WTC11 (cell line): ENCODE data around the gene RLN3. TPM values are rescaled to one million over a fixed set of nuclear protein-coding genes. Genes with fewer than 3 reads are reported as not detected.

Experiments used
- ATAC-seq: fragments of 200-7000 bp; cut with Tn5 transposase; 2 replicates; pipeline ENCODE4 v1.10.0; 2021; ENCODE audit warnings: mild to moderate bottlenecking, moderate library complexity
- CTCF ChIA-PET: fragments of 300-600 bp; sonication (Branson Sonifier 250); formaldehyde crosslinking; loops from one replicate; lab custom pipeline; 2021; ENCODE audit warnings: antibody characterized with exemption; lab: Charles Lee
- POLR2A ChIA-PET: fragments of 350-600 bp; sonication (Branson Sonifier 250); formaldehyde crosslinking; loops from one replicate; lab custom pipeline; 2021; ENCODE audit warnings: antibody characterized with exemption; lab: Charles Lee
- DNase-seq: peaks from one replicate; pipeline ENCODE4 v3.0.0; 2021; ENCODE audit warnings: low spot score
- H3K27ac Mint-ChIP-seq: 2 replicates; pipeline ENCODE4 v1.8.0; 2021; ENCODE audit warnings: mixed read lengths
- H3K27me3 Mint-ChIP-seq: 2 replicates; pipeline ENCODE4 v1.8.0; 2021; ENCODE audit warnings: low read depth, mild to moderate bottlenecking, moderate library complexity, mixed read lengths
- H3K36me3 Mint-ChIP-seq: 2 replicates; pipeline ENCODE4 v1.8.0; 2021; ENCODE audit warnings: mixed read lengths
- H3K4me1 Mint-ChIP-seq: 2 replicates; pipeline ENCODE4 v1.8.0; 2022; ENCODE audit warnings: mixed read lengths
- H3K4me3 Mint-ChIP-seq: 2 replicates; pipeline ENCODE4 v1.8.0; 2021; ENCODE audit warnings: mild to moderate bottlenecking, moderate library complexity, mixed read lengths
- H3K9me3 Mint-ChIP-seq: 2 replicates; pipeline ENCODE4 v1.8.0; 2021; ENCODE audit warnings: mixed read lengths
- CREM ChIP-seq: sonication (generic); formaldehyde crosslinking; IDR thresholded peaks from 2 replicates; pipeline ENCODE4 v1.8.1; 2022; ENCODE audit warnings: mild to moderate bottlenecking, missing genetic modification reagents, moderate library complexity
- GTF2I ChIP-seq: fragments of 250-450 bp; sonication (Bioruptor Pico); conservative IDR thresholded peaks from 2 replicates; pipeline ENCODE4 v1.4.0; 2021; ENCODE audit warnings: mild to moderate bottlenecking
- HMGA2 ChIP-seq: fragments of 250-450 bp; sonication (Bioruptor Pico); IDR thresholded peaks from 2 replicates; pipeline ENCODE4 v1.4.0; 2021; ENCODE audit warnings: mild to moderate bottlenecking, moderate library complexity
- JAZF1 ChIP-seq: fragments of 250-450 bp; sonication (Bioruptor Pico); IDR thresholded peaks from 2 replicates; pipeline ENCODE4 v1.9.0; 2021; ENCODE audit warnings: moderate library complexity, mild to moderate bottlenecking, inconsistent platforms
- MYBL2 ChIP-seq: sonication (generic); formaldehyde crosslinking; IDR thresholded peaks from 2 replicates; pipeline ENCODE4 v1.8.1; 2023; ENCODE audit warnings: mild to moderate bottlenecking, moderate library complexity, missing genetic modification reagents
- NR1H2 ChIP-seq: sonication (generic); formaldehyde crosslinking; IDR thresholded peaks from 2 replicates; pipeline ENCODE4 v1.9.0; 2021; ENCODE audit warnings: mild to moderate bottlenecking, moderate library complexity, missing genetic modification reagents
- NR2C2 ChIP-seq: sonication (generic); formaldehyde crosslinking; IDR thresholded peaks from 2 replicates; pipeline ENCODE4 v1.8.0; 2022; ENCODE audit warnings: mild to moderate bottlenecking, missing genetic modification reagents
- NR3C1 ChIP-seq: sonication (generic); formaldehyde crosslinking; conservative IDR thresholded peaks from 2 replicates; pipeline ENCODE4 v1.8.1; 2023; ENCODE audit warnings: low read depth, mild to moderate bottlenecking, missing genetic modification reagents
- PRRX2 ChIP-seq: fragments of 250-450 bp; sonication (Bioruptor Pico); IDR thresholded peaks from 2 replicates; pipeline ENCODE4 v1.8.0; 2021; ENCODE audit warnings: mild to moderate bottlenecking
- RORB ChIP-seq: fragments of 250-450 bp; sonication (Bioruptor Pico); IDR thresholded peaks from 2 replicates; pipeline ENCODE4 v1.9.0; 2021; ENCODE audit warnings: mild to moderate bottlenecking
- TEAD1 ChIP-seq: sonication (generic); formaldehyde crosslinking; IDR thresholded peaks from 2 replicates; pipeline ENCODE4 v1.8.0; 2022; ENCODE audit warnings: mild to moderate bottlenecking, missing genetic modification reagents
- TEAD4 ChIP-seq: sonication (generic); formaldehyde crosslinking; IDR thresholded peaks from 2 replicates; pipeline ENCODE4 v1.8.0; 2022; ENCODE audit warnings: mild to moderate bottlenecking, missing genetic modification reagents
- ZNF121 ChIP-seq: sonication (generic); formaldehyde crosslinking; IDR thresholded peaks from 2 replicates; pipeline ENCODE4 v1.8.0; 2023; ENCODE audit warnings: missing genetic modification reagents
- ZNF317 ChIP-seq: sonication (generic); formaldehyde crosslinking; IDR thresholded peaks from 2 replicates; pipeline ENCODE4 v1.8.1; 2023; ENCODE audit warnings: low read depth, mild to moderate bottlenecking, moderate library complexity, missing genetic modification reagents, borderline replicate concordance
- ZNF396 ChIP-seq: fragments of 250-450 bp; sonication (Bioruptor Pico); IDR thresholded peaks from 2 replicates; pipeline ENCODE4 v1.8.0; 2021; ENCODE audit warnings: mild to moderate bottlenecking, moderate library complexity, borderline replicate concordance
- ZNF416 ChIP-seq: fragments of 250-450 bp; sonication (Bioruptor Pico); IDR thresholded peaks from 2 replicates; pipeline ENCODE4 v1.9.0; 2021; ENCODE audit warnings: mild to moderate bottlenecking, inconsistent platforms
- ZNF423 ChIP-seq: fragments of 250-450 bp; sonication (Bioruptor Pico); IDR thresholded peaks from 2 replicates; pipeline ENCODE4 v2.1.2; 2022; ENCODE audit warnings: mild to moderate bottlenecking, moderate library complexity
- ZNF532 ChIP-seq: fragments of 250-450 bp; sonication (Bioruptor Pico); IDR thresholded peaks from 2 replicates; pipeline ENCODE4 v1.9.0; 2021; ENCODE audit warnings: mild to moderate bottlenecking, borderline replicate concordance
- ZNF671 ChIP-seq: fragments of 250-450 bp; sonication (Bioruptor Pico); IDR thresholded peaks from 2 replicates; pipeline ENCODE4 v1.8.0; 2021; ENCODE audit warnings: mild to moderate bottlenecking
- total RNA-seq: library from RNA; stranded (reverse); gene quantifications from 3 replicates; pipeline ENCODE4 v1.2.3, GENCODE V29; 2021
- TF ChIP-seq, protein P1 (sequence below): fragments of 250-450 bp; sonication (Bioruptor Pico); IDR thresholded peaks from 2 replicates; pipeline ENCODE4 v1.9.0; 2021; ENCODE audit warnings: moderate library complexity, mild to moderate bottlenecking, inconsistent platforms, borderline replicate concordance
- TF ChIP-seq, protein P2 (sequence below): sonication (generic); formaldehyde crosslinking; IDR thresholded peaks from 2 replicates; pipeline ENCODE4 v1.8.0; 2023; ENCODE audit warnings: missing genetic modification reagents
- TF ChIP-seq, protein P3 (sequence below): fragments of 250-450 bp; sonication (Bioruptor Pico); IDR thresholded peaks from 2 replicates; pipeline ENCODE4 v1.8.0; 2021; ENCODE audit warnings: mild to moderate bottlenecking
- TF ChIP-seq, protein P4 (sequence below): sonication (generic); formaldehyde crosslinking; conservative IDR thresholded peaks from 2 replicates; pipeline ENCODE4 v1.8.1; 2023; ENCODE audit warnings: mild to moderate bottlenecking, low read depth, missing genetic modification reagents, moderate library complexity

Gene RLN3
- total RNA-seq, 1 experiment from 2014 or later: not detected

GRCh38 chr19:14035706-14036105 is 7.8 kb downstream of the RLN3 start:
- Mint-ChIP-seq H3K4me1 (peaks cover 5% of the 10 kb centered on the region), H3K9me3 (no peaks in the 10 kb centered on the region), H3K27ac (no peak overlapping the region), H3K27me3 (peaks cover 7% of the 10 kb centered on the region), H3K4me3 (no peak overlapping the region), H3K36me3 (no peaks in the 10 kb centered on the region)
- ChIA-PET POLR2A (interaction anchor here (0.6 to 0.7 kb wide), 2 partner anchors 29 to 57 kb away, joined by 3 read pairs; no protein-coding TSS in a partner anchor), CTCF (interaction anchor here (0.6 to 1.7 kb wide), 6 partner anchors 13 to 354 kb away, joined by 3 to 6 read pairs (median 4); partner anchors contain the start of gene MISP3)
- no peak for TF ChIP-seq ZNF121 (CRISPR knock-in tag)
- no peak for TF ChIP-seq PRRX2 (CRISPR knock-in tag)
- TF ChIP-seq ZNF416: no peak
- TF ChIP-seq JAZF1 (CRISPR knock-in tag): no peak
- no peak for TF ChIP-seq ZNF423 (CRISPR knock-in tag)
- TF ChIP-seq, protein P1, sequence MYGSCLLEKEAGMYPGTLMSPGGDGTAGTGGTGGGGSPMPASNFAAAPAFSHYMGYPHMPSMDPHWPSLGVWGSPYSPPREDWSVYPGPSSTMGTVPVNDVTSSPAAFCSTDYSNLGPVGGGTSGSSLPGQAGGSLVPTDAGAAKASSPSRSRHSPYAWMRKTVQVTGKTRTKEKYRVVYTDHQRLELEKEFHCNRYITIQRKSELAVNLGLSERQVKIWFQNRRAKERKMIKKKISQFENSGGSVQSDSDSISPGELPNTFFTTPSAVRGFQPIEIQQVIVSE: no peak
- no peak for TF ChIP-seq ZNF532 (CRISPR knock-in tag)
- no peak for TF ChIP-seq TEAD4 (CRISPR knock-in tag)
- TF ChIP-seq, protein P2, sequence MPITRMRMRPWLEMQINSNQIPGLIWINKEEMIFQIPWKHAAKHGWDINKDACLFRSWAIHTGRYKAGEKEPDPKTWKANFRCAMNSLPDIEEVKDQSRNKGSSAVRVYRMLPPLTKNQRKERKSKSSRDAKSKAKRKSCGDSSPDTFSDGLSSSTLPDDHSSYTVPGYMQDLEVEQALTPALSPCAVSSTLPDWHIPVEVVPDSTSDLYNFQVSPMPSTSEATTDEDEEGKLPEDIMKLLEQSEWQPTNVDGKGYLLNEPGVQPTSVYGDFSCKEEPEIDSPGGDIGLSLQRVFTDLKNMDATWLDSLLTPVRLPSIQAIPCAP (CRISPR knock-in tag): no peak
- DNase-seq (no peak), ATAC-seq (no peak)

- ATAC-seq (no peak), DNase-seq (no peak)
- POLR2A ChIA-PET: interaction anchor here (0.5 kb wide), 1 partner anchor 20 kb away, joined by 3 read pairs; no protein-coding TSS in a partner anchor
- no peak overlapping the region for H3K4me3 Mint-ChIP-seq
- H3K27me3 Mint-ChIP-seq: no peaks in the 10 kb centered on the region
- no peaks in the 10 kb centered on the region for H3K9me3 Mint-ChIP-seq
- H3K4me1 Mint-ChIP-seq: peaks cover 7% of the 10 kb centered on the region
- no peaks in the 10 kb centered on the region for H3K36me3 Mint-ChIP-seq
- no peak for TF ChIP-seq CREM
- TF ChIP-seq, protein P3, sequence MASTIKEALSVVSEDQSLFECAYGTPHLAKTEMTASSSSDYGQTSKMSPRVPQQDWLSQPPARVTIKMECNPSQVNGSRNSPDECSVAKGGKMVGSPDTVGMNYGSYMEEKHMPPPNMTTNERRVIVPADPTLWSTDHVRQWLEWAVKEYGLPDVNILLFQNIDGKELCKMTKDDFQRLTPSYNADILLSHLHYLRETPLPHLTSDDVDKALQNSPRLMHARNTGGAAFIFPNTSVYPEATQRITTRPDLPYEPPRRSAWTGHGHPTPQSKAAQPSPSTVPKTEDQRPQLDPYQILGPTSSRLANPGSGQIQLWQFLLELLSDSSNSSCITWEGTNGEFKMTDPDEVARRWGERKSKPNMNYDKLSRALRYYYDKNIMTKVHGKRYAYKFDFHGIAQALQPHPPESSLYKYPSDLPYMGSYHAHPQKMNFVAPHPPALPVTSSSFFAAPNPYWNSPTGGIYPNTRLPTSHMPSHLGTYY: no peak
- TF ChIP-seq GTF2I (CRISPR knock-in tag): no peak
- TF ChIP-seq MYBL2 (CRISPR knock-in tag): no peak
- no peak for TF ChIP-seq PRRX2 (CRISPR knock-in tag)
- no peak for TF ChIP-seq ZNF671 (CRISPR knock-in tag)
- TF ChIP-seq HMGA2 (CRISPR knock-in tag): no peak
- no peak for TF ChIP-seq NR3C1 (CRISPR knock-in tag)
- no peak for TF ChIP-seq NR2C2 (CRISPR knock-in tag)
- TF ChIP-seq TEAD1 (CRISPR knock-in tag): no peak
- no peak for TF ChIP-seq ZNF317
- TF ChIP-seq ZNF396: no peak
- TF ChIP-seq, protein P4, sequence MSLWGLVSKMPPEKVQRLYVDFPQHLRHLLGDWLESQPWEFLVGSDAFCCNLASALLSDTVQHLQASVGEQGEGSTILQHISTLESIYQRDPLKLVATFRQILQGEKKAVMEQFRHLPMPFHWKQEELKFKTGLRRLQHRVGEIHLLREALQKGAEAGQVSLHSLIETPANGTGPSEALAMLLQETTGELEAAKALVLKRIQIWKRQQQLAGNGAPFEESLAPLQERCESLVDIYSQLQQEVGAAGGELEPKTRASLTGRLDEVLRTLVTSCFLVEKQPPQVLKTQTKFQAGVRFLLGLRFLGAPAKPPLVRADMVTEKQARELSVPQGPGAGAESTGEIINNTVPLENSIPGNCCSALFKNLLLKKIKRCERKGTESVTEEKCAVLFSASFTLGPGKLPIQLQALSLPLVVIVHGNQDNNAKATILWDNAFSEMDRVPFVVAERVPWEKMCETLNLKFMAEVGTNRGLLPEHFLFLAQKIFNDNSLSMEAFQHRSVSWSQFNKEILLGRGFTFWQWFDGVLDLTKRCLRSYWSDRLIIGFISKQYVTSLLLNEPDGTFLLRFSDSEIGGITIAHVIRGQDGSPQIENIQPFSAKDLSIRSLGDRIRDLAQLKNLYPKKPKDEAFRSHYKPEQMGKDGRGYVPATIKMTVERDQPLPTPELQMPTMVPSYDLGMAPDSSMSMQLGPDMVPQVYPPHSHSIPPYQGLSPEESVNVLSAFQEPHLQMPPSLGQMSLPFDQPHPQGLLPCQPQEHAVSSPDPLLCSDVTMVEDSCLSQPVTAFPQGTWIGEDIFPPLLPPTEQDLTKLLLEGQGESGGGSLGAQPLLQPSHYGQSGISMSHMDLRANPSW (CRISPR knock-in tag): no peak
- no peak for TF ChIP-seq RORB (CRISPR knock-in tag)
- no peak for TF ChIP-seq NR1H2
- CTCF ChIA-PET: interaction anchor here (1.1 to 1.3 kb wide), 4 partner anchors 9 to 86 kb away, joined by 3 to 7 read pairs (median 4); partner anchors contain the start of gene MISP3
- no peak overlapping the region for H3K27ac Mint-ChIP-seq
Observed at GRCh38 chr19:14039181-14039580, 11.2 kb downstream of the RLN3 start.
